H1 (cell line): ENCODE results near the gene FLRT3. TPM values are rescaled to one million over a fixed set of nuclear protein-coding genes. Genes with fewer than 3 reads are reported as not detected.

Experiments
- CTCF ChIA-PET: fragments of 300-600 bp; sonication (Branson Sonifier 250); formaldehyde crosslinking; loops from one replicate; lab custom pipeline; 2021; ENCODE audit not compliant: partially characterized antibody; lab: Charles Lee
- POLR2A ChIA-PET: fragments of 300-600 bp; sonication (Branson Sonifier 250); formaldehyde crosslinking; loops from one replicate; lab custom pipeline; 2021; ENCODE audit warnings: inconsistent platforms; ENCODE audit not compliant: partially characterized antibody; lab: Charles Lee
- DNase-seq, 2 experiments: peaks; one replicate each; pipeline versions ENCODE4 v3.0.0 to v3.0.0-alpha.2; 2010 to 2022; ENCODE audit warnings: low spot score in 2 of 2, low read depth in 1 of 2, mixed read lengths in 1 of 2
- FAIRE-seq: peaks from 2 replicates; lab custom pipeline; 2011; peaks lifted over from hg19 to GRCh38; lab: Jason Lieb, UNC
- H2AFZ ChIP-seq: 2 replicates; pipeline ENCODE4 v1.8.1; 2012; ENCODE audit warnings: low read length, inconsistent platforms
- H2AK5ac ChIP-seq: 2 replicates; pipeline ENCODE4 v1.6.1; 2013; ENCODE audit warnings: low read depth, low read length
- H2BK120ac ChIP-seq: replicated peaks from 2 replicates; pipeline ENCODE3; 2013; ENCODE audit warnings: low read depth, low read length, inconsistent platforms
- H2BK12ac ChIP-seq: 2 replicates; pipeline ENCODE4 v1.6.1; 2013; ENCODE audit warnings: low read depth, low read length
- H2BK15ac ChIP-seq: 2 replicates; pipeline ENCODE4 v1.6.1; 2013; ENCODE audit warnings: low read length
- H2BK20ac ChIP-seq: 2 replicates; pipeline ENCODE4 v1.6.1; 2013; ENCODE audit warnings: low read length
- H2BK5ac ChIP-seq: 2 replicates; pipeline ENCODE4 v1.6.1; 2013; ENCODE audit warnings: low read depth, low read length
- H3K14ac ChIP-seq: 2 replicates; pipeline ENCODE4 v1.6.1; 2013; ENCODE audit warnings: inconsistent platforms; ENCODE audit not compliant: insufficient read length
- H3K18ac ChIP-seq: 2 replicates; pipeline ENCODE4 v1.6.1; 2013; ENCODE audit warnings: low read length; ENCODE audit errors: extremely low read depth
- H3K23ac ChIP-seq: 2 replicates; pipeline ENCODE4 v1.6.1; 2013; ENCODE audit warnings: inconsistent platforms; ENCODE audit not compliant: insufficient read length
- H3K23me2 ChIP-seq: 2 replicates; pipeline ENCODE4 v1.6.1; 2013; ENCODE audit warnings: low read depth, low read length
- H3K27ac ChIP-seq: 2 replicates; pipeline ENCODE4 v1.6.1; 2011; ENCODE audit warnings: low read depth, low read length, inconsistent platforms
- H3K27me3 ChIP-seq, 4 experiments: replicated peaks in 1 of 4; 1 replicate in 1 of 4; 2 replicates in 3 of 4; pipeline versions ENCODE4 v1.6.1 to v1.8.1; 2011 to 2013; ENCODE audit warnings: low read length in 3 of 4, mild to moderate bottlenecking in 3 of 4, inconsistent platforms in 2 of 4, mixed read lengths in 2 of 4, moderate library complexity in 1 of 4; ENCODE audit not compliant: control insufficient read depth in 3 of 4, insufficient read depth in 3 of 4; ENCODE audit errors: extremely low read depth in 1 of 4
- H3K36me3 ChIP-seq, 4 experiments: 2 replicates each; pipeline versions ENCODE4 v1.6.1 to v1.8.1; 2011 to 2013; ENCODE audit warnings: mild to moderate bottlenecking in 4 of 4, low read length in 3 of 4, moderate library complexity in 2 of 4, control low read depth in 1 of 4, inconsistent platforms in 1 of 4; ENCODE audit not compliant: insufficient read depth in 4 of 4, control insufficient read depth in 2 of 4
- H3K4ac ChIP-seq: replicated peaks from 2 replicates; pipeline ENCODE3; 2013; ENCODE audit warnings: low read length, low read depth, mixed read lengths, inconsistent platforms; ENCODE audit not compliant: insufficient read length
- H3K4me1 ChIP-seq, 4 experiments: replicated peaks in 1 of 4; 1 replicate in 1 of 4; 2 replicates in 3 of 4; pipeline versions ENCODE4 v1.6.1 to v1.8.1; 2011 to 2013; ENCODE audit warnings: low read length in 3 of 4, inconsistent platforms in 2 of 4, mixed read lengths in 1 of 4; ENCODE audit not compliant: insufficient read depth in 4 of 4, control insufficient read depth in 3 of 4
- H3K4me2 ChIP-seq, 2 experiments: 2 replicates each; pipeline versions ENCODE4 v1.6.1 to v1.8.1; 2011 to 2013; ENCODE audit warnings: low read depth in 2 of 2, low read length in 2 of 2, control low read depth in 1 of 2, inconsistent platforms in 1 of 2, mild to moderate bottlenecking in 1 of 2; ENCODE audit not compliant: insufficient read depth in 1 of 2
- H3K4me3 ChIP-seq, 4 experiments: fragments of 200-600, 300-600 bp in 1 of 4; sonication (generic), shearing (Covaris generic), sonication (Bioruptor Twin) in 1 of 4; 2 replicates each; pipeline versions ENCODE4 v1.5.1 to v1.8.1; 2011 to 2016; ENCODE audit warnings: low read length in 4 of 4, low read depth in 3 of 4, control low read depth in 2 of 4, inconsistent platforms in 2 of 4, mild to moderate bottlenecking in 2 of 4, mixed read lengths in 1 of 4, moderate library complexity in 1 of 4; ENCODE audit not compliant: insufficient read depth in 2 of 4; ENCODE audit errors: extremely low read depth in 1 of 4
- H3K56ac ChIP-seq: replicated peaks from 2 replicates; pipeline ENCODE3; 2013; ENCODE audit warnings: low read depth, mild to moderate bottlenecking, mixed read lengths, low read length, inconsistent platforms; ENCODE audit not compliant: insufficient read length
- H3K79me1 ChIP-seq: 2 replicates; pipeline ENCODE4 v1.6.1; 2013; ENCODE audit warnings: low read depth, low read length, control low read depth
- H3K79me2 ChIP-seq, 2 experiments: 2 replicates each; pipeline versions ENCODE4 v1.6.1 to v1.8.1; 2012 to 2013; ENCODE audit warnings: low read length in 2 of 2, mild to moderate bottlenecking in 2 of 2, inconsistent platforms in 1 of 2; ENCODE audit not compliant: insufficient read depth in 2 of 2, control insufficient read depth in 1 of 2
- H3K9ac ChIP-seq, 4 experiments: replicated peaks in 1 of 4; 1 replicate in 1 of 4; 2 replicates in 3 of 4; pipeline versions ENCODE4 v1.6.1 to v1.8.1; 2011 to 2013; ENCODE audit warnings: low read depth in 3 of 4, low read length in 3 of 4, control low read depth in 2 of 4, mild to moderate bottlenecking in 2 of 4, moderate library complexity in 2 of 4, inconsistent platforms in 1 of 4; ENCODE audit errors: extremely low read depth in 1 of 4
- H3K9me3 ChIP-seq, 2 experiments: 2 replicates each; pipeline versions ENCODE4 v1.6.1 to v1.8.1; 2012 to 2013; ENCODE audit warnings: mild to moderate bottlenecking in 2 of 2, moderate library complexity in 2 of 2, control low read depth in 1 of 2, inconsistent platforms in 1 of 2, low read depth in 1 of 2, low read length in 1 of 2, mixed read lengths in 1 of 2; ENCODE audit not compliant: insufficient read depth in 2 of 2
- H4K20me1 ChIP-seq, 2 experiments: replicated peaks in 1 of 2; 2 replicates each; pipeline versions ENCODE3 to v1.8.1; 2011 to 2013; ENCODE audit warnings: inconsistent platforms in 2 of 2, low read length in 2 of 2, mild to moderate bottlenecking in 1 of 2; ENCODE audit not compliant: insufficient read depth in 2 of 2, control insufficient read depth in 1 of 2
- H4K5ac ChIP-seq: 2 replicates; pipeline ENCODE4 v1.6.1; 2013; ENCODE audit warnings: low read length, low read depth, mixed read lengths, inconsistent platforms; ENCODE audit not compliant: insufficient read length
- H4K8ac ChIP-seq: 2 replicates; pipeline ENCODE4 v1.8.0; 2013; ENCODE audit warnings: mild to moderate bottlenecking, moderate library complexity, low read length, inconsistent platforms; ENCODE audit not compliant: insufficient read depth; ENCODE audit errors: extremely low read depth
- H4K91ac ChIP-seq: replicated peaks from 2 replicates; pipeline ENCODE3; 2013; ENCODE audit warnings: low read length, mixed read lengths, inconsistent platforms; ENCODE audit not compliant: insufficient read length
- ATF2 ChIP-seq: IDR thresholded peaks from 2 replicates; pipeline ENCODE4 v1.6.1; 2012; ENCODE audit warnings: low read length, inconsistent platforms
- JUN ChIP-seq: IDR thresholded peaks from 2 replicates; pipeline ENCODE4 v1.6.1; 2011; ENCODE audit warnings: low read depth, mild to moderate bottlenecking, improper control_type of control experiment, low read length
- NANOG ChIP-seq: IDR thresholded peaks from 2 replicates; pipeline ENCODE4 v1.6.1; 2011; ENCODE audit warnings: low read length, low read depth, mild to moderate bottlenecking, inconsistent platforms; ENCODE audit not compliant: insufficient read depth, poor library complexity, severe bottlenecking
- RAD21 ChIP-seq, 2 experiments: IDR thresholded peaks in 1 of 2; conservative IDR thresholded peaks in 1 of 2; 2 replicates each; pipeline ENCODE4 v1.6.1; 2011; ENCODE audit warnings: low read depth in 2 of 2, low read length in 2 of 2, improper control_type of control experiment in 1 of 2, inconsistent platforms in 1 of 2, mild to moderate bottlenecking in 1 of 2, moderate library complexity in 1 of 2
- WGBS, 2 experiments: shearing (Covaris generic) in 1 of 2; methylation state at CpG; one replicate each; pipeline versions ENCODE4 v1.1.6 to v1.1.7; 2013 to 2015; ENCODE audit warnings: low lambda C conversion rate in 2 of 2, mixed read lengths in 2 of 2, inconsistent platforms in 1 of 2, low coverage in 1 of 2, missing lambda C conversion rate in 1 of 2; ENCODE audit not compliant: insufficient replicate concordance in 2 of 2, insufficient coverage in 1 of 2, insufficient read length in 1 of 2; ENCODE audit errors: extremely low coverage in 1 of 2, missing lambda C conversion rate in 1 of 2; 5-methylcytosine and 5-hydroxymethylcytosine counted together
- polyA plus RNA-seq, 7 experiments: library from polyadenylated mRNA; depleted of rRNA in 3 of 7; stranded (reverse) in 5 of 7; unstranded in 2 of 7; fragments of >200 nt in 5 of 7; fragments of 200-250 nt in 2 of 7; gene quantifications; 1 replicate in 5 of 7; 2 replicates in 1 of 7; 4 replicates in 1 of 7; pipeline versions ENCODE4 v1.2.1 to v1.2.3, GENCODE V29; 2011 to 2013; ENCODE audit warnings: missing spikeins in 2 of 7, mixed read lengths in 2 of 7
- total RNA-seq: library from RNA; stranded (reverse); fragmentation: NEBNext Ultra II Directional; extraction: Animal tissue kit (Norgen Biotek cat#: 25700); gene quantifications from 2 replicates; pipeline ENCODE4 v1.2.1, GENCODE V29; 2021

Gene FLRT3
- total and polyA plus RNA-seq, 2 of the 8 experiments (the other 6 are each of a cell fraction or from before 2014, with no cell fraction given): 0.35 to 0.41 TPM

- H4K8ac ChIP-seq: no peak overlapping the region
- no peaks in the 10 kb centered on the region for H3K27me3 ChIP-seq
- no peak overlapping the region for H3K4me2 ChIP-seq
- H4K20me1 ChIP-seq: no peaks in the 10 kb centered on the region
- ChIA-PET CTCF (no interaction called here), POLR2A (no interaction called here)
- DNase-seq (no peak), FAIRE-seq (no peak)
- no peaks in the 10 kb centered on the region for H3K9me3 ChIP-seq
- no peak overlapping the region for H2BK20ac ChIP-seq
- H3K4me1 ChIP-seq: peaks cover 0 to 2% (median under 1%) of the 10 kb centered on the region in 4 experiments; a peak in 3 of 7 replicates
- no peak overlapping the region for H3K4me3 ChIP-seq
- H3K36me3 ChIP-seq: no peaks in the 10 kb centered on the region
- no peaks in the 10 kb centered on the region for H3K79me1 ChIP-seq
- no peak overlapping the region for H2AFZ ChIP-seq
- no peak overlapping the region for H3K27ac ChIP-seq
- no peak overlapping the region for H4K91ac ChIP-seq
- 84% methylated on average over 3 of the region's 3 CpGs; no CpG with 5 or more reads in 1 of the 2 experiments for WGBS, 2 experiments
- H2BK12ac ChIP-seq: no peak overlapping the region
- no peak overlapping the region for H3K56ac ChIP-seq
- no peak overlapping the region for H2AK5ac ChIP-seq
- no peak overlapping the region for H3K23ac ChIP-seq
- H2BK5ac ChIP-seq: no peak overlapping the region
- H3K18ac ChIP-seq: no peak overlapping the region
- no peak for TF ChIP-seq JUN
- TF ChIP-seq RAD21 (IDR thresholded peaks at IDR 0.05 in 1 of 2, conservative IDR thresholded peaks at IDR 0.05 in 1 of 2; ENCODE audit: low read depth in 2 of 2, low read length in 2 of 2): no peak
- no peak for TF ChIP-seq ATF2
- no peak for TF ChIP-seq NANOG
- no peak overlapping the region for H3K14ac ChIP-seq
- H2BK15ac ChIP-seq: no peak overlapping the region
- H4K5ac ChIP-seq: no peak overlapping the region
- H2BK120ac ChIP-seq: no peak overlapping the region
- no peaks in the 10 kb centered on the region for H3K23me2 ChIP-seq
- no peak overlapping the region for H3K4ac ChIP-seq
- H3K79me2 ChIP-seq: no peaks in the 10 kb centered on the region
- H3K9ac ChIP-seq: no peak overlapping the region
Measured at GRCh38 chr20:14374196-14374595, 36.8 kb upstream of the FLRT3 start.
